PC-3 (cell line): ENCODE results near the gene TGM2. TPM values are rescaled to one million over a fixed set of nuclear protein-coding genes. Genes with fewer than 3 reads are reported as not detected.

Source experiments
- ATAC-seq: fragments of 200-7000 bp; cut with Tn5 transposase; 2 replicates; pipeline ENCODE4 v1.9.1; 2020; ENCODE audit warnings: mild to moderate bottlenecking, moderate library complexity
- BruUV-seq: library from RNA; stranded (reverse); fragments of 400-500 nt; replicated peaks from 2 replicates; lab custom pipeline; 2021; lab: Mats Ljungman, UMichigan
- CTCF ChIA-PET: fragments of 300-600 bp; sonication (Branson Sonifier 250); formaldehyde crosslinking; loops from one replicate; lab custom pipeline; 2022; ENCODE audit warnings: antibody characterized with exemption; lab: Charles Lee
- POLR2A ChIA-PET: fragments of 300-600 bp; sonication (Branson Sonifier 250); formaldehyde crosslinking; loops from one replicate; lab custom pipeline; 2022; ENCODE audit warnings: antibody characterized with exemption; ENCODE audit not compliant: unreplicated experiment; lab: Charles Lee
- DNase-seq: peaks from one replicate; pipeline ENCODE4 v3.0.0-alpha.2; 2015
- H2AFZ ChIP-seq: fragments of 300-600 bp; sonication (generic); 2 replicates; pipeline ENCODE4 v1.6.0; 2016; ENCODE audit warnings: antibody characterized with exemption, low read length
- H3F3A ChIP-seq: fragments of 300-600 bp; sonication (generic); one replicate; pipeline ENCODE4 v1.6.0; 2017; ENCODE audit warnings: antibody characterized with exemption, low read length, control low read depth, mild to moderate bottlenecking; ENCODE audit not compliant: unreplicated experiment
- H3K27ac ChIP-seq: fragments of 300-600 bp; sonication (generic); 2 replicates; pipeline ENCODE4 v1.5.1; 2016; ENCODE audit warnings: mild to moderate bottlenecking, low read length
- H3K27me3 ChIP-seq: fragments of 300-600 bp; sonication (generic); 2 replicates; pipeline ENCODE4 v1.6.1; 2016; ENCODE audit warnings: low read length, mixed read lengths
- H3K36me3 ChIP-seq: fragments of 300-600 bp; sonication (generic); 2 replicates; pipeline ENCODE4 v1.6.1; 2016; ENCODE audit warnings: low read depth, mixed run types, low read length, mixed read lengths
- H3K4me1 ChIP-seq: fragments of 300-600 bp; sonication (generic); 2 replicates; pipeline ENCODE4 v1.5.1; 2016; ENCODE audit warnings: low read length; ENCODE audit not compliant: insufficient read depth
- H3K4me2 ChIP-seq: fragments of 300-600 bp; sonication (generic); 2 replicates; pipeline ENCODE4 v1.6.0; 2016; ENCODE audit warnings: low read length
- H3K4me3 ChIP-seq: fragments of 300-600 bp; sonication (generic); 2 replicates; pipeline ENCODE4 v1.5.1; 2016; ENCODE audit warnings: mild to moderate bottlenecking, low read length, mixed read lengths
- H3K79me2 ChIP-seq: fragments of 300-600 bp; sonication (generic); 2 replicates; pipeline ENCODE4 v1.6.1; 2017; ENCODE audit warnings: low read length, mixed read lengths
- H3K9ac ChIP-seq: fragments of 300-600 bp; sonication (generic); 2 replicates; pipeline ENCODE4 v1.6.0; 2016; ENCODE audit warnings: mild to moderate bottlenecking, low read length
- H3K9me2 ChIP-seq: fragments of 300-600 bp; sonication (generic); replicated peaks from 2 replicates; pipeline ENCODE4 v1.6.1; 2016; ENCODE audit warnings: mixed run types, low read length, mixed read lengths
- H3K9me3 ChIP-seq: fragments of 300-600 bp; sonication (generic); 2 replicates; pipeline ENCODE4 v1.6.1; 2016; ENCODE audit warnings: low read length, mixed read lengths
- H4K20me1 ChIP-seq: fragments of 300-600 bp; sonication (generic); 2 replicates; pipeline ENCODE4 v1.6.1; 2016; ENCODE audit warnings: low read length, mixed read lengths
- EZH2 ChIP-seq: fragments of 300-600 bp; sonication (generic); IDR thresholded peaks from one replicate; pipeline ENCODE4 v1.6.1; 2017; ENCODE audit warnings: antibody characterized with exemption, mild to moderate bottlenecking, low read length; ENCODE audit not compliant: unreplicated experiment
- EZH2phosphoT487 ChIP-seq: fragments of 300-600 bp; sonication (generic); IDR thresholded peaks from 2 replicates; pipeline ENCODE4 v1.6.1; 2018; ENCODE audit warnings: mild to moderate bottlenecking, antibody characterized with exemption, low read length, borderline replicate concordance
- intact Hi-C: fragments of 100-400 bp; cut with micrococcal nuclease; formaldehyde crosslinking; loops from 2 replicates; pipeline ENCODE4 v1.9.0; 2023
- total RNA-seq: library from RNA; depleted of rRNA; stranded (reverse); fragments of >200 nt; gene quantifications from 2 replicates; pipeline ENCODE4 v1.2.3, GENCODE V29; 2014
- TF ChIP-seq, protein P1 (sequence below): fragments of 300-600 bp; sonication (generic); conservative IDR thresholded peaks from 2 replicates; pipeline ENCODE4 v1.5.1; 2017; ENCODE audit warnings: antibody characterized with exemption, low read depth, mild to moderate bottlenecking, low read length

Gene TGM2
- total RNA-seq, 1 experiment from 2014 or later, result 583 TPM

DNA sequence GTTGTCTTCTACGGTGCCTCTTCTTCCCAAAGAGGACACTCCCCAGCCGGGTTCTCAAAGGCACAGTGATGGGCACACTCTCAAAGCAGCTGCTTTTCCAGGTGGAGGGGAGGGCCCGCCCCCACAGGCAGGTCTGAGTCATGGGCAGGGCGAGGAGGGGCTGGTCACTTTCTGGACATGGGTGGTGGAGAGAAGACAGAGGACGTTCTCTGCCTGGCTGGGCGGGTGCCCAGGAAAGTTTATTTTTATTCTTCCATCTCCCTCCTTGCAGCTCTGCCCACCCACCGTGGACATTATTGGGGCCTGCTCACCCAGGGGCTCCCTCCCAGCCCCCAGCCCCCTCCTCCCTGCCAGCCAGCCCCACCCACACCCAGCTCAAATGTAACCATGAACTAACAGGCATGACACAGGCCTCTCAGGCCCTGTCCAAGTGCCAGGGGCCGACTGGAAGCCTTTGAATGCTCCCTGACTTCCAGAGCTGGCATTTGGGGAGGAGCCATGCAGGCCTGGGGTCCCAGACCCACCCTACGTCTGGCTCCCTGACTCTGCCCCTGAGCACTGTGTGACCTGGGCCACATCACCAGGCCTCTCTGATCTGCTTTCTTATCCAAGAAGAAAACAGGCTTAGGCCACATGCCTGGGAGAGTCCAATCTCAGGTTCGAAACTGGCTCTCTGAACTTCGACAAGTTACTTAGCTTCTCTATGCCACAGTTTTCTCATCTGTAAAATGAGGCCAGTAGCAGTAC is 8.0 kb downstream of the TGM2 start:
- no peak overlapping the region for H2AFZ ChIP-seq
- H3K4me3 ChIP-seq, result no peak overlapping the region
- no peaks in the 10 kb centered on the region for H3K9me2 ChIP-seq
- H3K4me1 ChIP-seq, result peaks cover 43% of the 10 kb centered on the region
- H3K4me2 ChIP-seq, result no peak overlapping the region
- ATAC-seq, result no peak
- peaks cover 76% of the 10 kb centered on the region for H3K36me3 ChIP-seq
- ChIA-PET CTCF (no interaction called here), POLR2A (no interaction called here)
- no TSS peak for BruUV-seq
- no peak for DNase-seq
- H3F3A ChIP-seq, result peaks cover 7% of the 10 kb centered on the region
- H3K9ac ChIP-seq, result peak overlapping the region; percentile 7; the same call in 1 of the 2 replicates
- H3K27ac ChIP-seq, result peak overlapping the region; percentile 52
- peaks cover 26% of the 10 kb centered on the region for H3K79me2 ChIP-seq
- H3K9me3 ChIP-seq, result no peaks in the 10 kb centered on the region
- intact Hi-C loops, result loop anchor here (5.0 kb wide), 1 partner anchor 40 kb away; no protein-coding TSS in a partner anchor
- no peaks in the 10 kb centered on the region for H4K20me1 ChIP-seq
- TF ChIP-seq, protein P1, sequence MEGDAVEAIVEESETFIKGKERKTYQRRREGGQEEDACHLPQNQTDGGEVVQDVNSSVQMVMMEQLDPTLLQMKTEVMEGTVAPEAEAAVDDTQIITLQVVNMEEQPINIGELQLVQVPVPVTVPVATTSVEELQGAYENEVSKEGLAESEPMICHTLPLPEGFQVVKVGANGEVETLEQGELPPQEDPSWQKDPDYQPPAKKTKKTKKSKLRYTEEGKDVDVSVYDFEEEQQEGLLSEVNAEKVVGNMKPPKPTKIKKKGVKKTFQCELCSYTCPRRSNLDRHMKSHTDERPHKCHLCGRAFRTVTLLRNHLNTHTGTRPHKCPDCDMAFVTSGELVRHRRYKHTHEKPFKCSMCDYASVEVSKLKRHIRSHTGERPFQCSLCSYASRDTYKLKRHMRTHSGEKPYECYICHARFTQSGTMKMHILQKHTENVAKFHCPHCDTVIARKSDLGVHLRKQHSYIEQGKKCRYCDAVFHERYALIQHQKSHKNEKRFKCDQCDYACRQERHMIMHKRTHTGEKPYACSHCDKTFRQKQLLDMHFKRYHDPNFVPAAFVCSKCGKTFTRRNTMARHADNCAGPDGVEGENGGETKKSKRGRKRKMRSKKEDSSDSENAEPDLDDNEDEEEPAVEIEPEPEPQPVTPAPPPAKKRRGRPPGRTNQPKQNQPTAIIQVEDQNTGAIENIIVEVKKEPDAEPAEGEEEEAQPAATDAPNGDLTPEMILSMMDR, result no peak
- TF ChIP-seq EZH2phosphoT487 (no peak), EZH2 (no peak)
- H3K27me3 ChIP-seq, result no peaks in the 10 kb centered on the region

DNA sequence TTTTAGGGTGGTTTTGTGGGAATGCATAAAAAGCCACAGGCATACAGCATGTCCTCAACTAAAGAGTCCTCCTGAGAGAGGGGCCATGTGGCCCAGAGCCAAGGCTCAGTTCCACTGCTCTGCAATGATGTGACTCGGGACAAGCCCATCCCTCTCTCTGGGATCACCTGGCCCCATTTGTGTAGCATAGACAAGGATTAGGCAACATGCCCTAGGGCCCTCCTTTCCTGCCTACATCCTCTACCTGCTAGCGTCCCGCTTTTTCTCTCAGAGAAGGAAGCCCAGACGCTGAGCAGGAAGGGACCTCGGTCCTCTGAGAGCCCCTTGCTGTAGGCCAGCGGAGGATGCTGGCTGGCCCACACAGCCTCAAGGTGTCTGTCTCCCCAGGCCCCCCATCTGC is 8.8 kb downstream of the TGM2 start:
- Histone ChIP-seq H3K36me3 (peaks cover 81% of the 10 kb centered on the region), H3K27ac (peak overlapping the region; percentile 52), H3K9ac (no peak overlapping the region), H3K27me3 (no peaks in the 10 kb centered on the region), H3F3A (peaks cover 7% of the 10 kb centered on the region), H3K9me2 (no peaks in the 10 kb centered on the region), H4K20me1 (no peaks in the 10 kb centered on the region), H3K79me2 (peaks cover 30% of the 10 kb centered on the region), H3K4me2 (no peak overlapping the region), H3K4me1 (peaks cover 51% of the 10 kb centered on the region), H2AFZ (no peak overlapping the region), H3K9me3 (no peaks in the 10 kb centered on the region), H3K4me3 (no peak overlapping the region)
- TF ChIP-seq, protein P1, result no peak
- TF ChIP-seq EZH2phosphoT487, result no peak
- no peak for TF ChIP-seq EZH2
- DNase-seq (no peak), ATAC-seq (no peak)
- CTCF ChIA-PET, result no interaction called here
- no TSS peak for BruUV-seq
- POLR2A ChIA-PET, result no interaction called here
- intact Hi-C loops, result loop anchor here (5.0 kb wide), 1 partner anchor 39 kb away; no protein-coding TSS in a partner anchor

DNA sequence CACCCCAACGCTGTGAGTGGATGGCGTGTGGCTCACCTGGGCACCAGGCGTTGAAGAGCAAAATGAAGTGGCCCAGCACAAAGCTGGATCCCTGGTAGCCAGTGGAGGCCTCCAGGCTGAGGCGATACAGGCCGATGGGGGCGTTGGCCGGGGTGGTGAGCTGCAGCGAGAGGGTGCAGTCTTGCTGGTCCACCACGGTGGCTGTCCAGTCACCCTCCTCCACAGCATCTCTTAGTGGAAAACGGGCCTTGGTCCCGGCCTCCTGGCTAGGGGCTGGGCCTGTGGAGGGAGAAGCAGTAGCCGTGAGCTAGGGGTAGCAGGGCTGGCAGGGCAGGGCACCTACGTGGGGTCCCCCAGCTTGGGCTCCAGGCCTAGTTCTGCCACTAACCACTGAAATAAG is 9.3 kb downstream of the TGM2 start:
- Histone ChIP-seq H3K4me2 (no peak overlapping the region), H2AFZ (no peak overlapping the region), H3K79me2 (peaks cover 28% of the 10 kb centered on the region), H3K36me3 (peaks cover 82% of the 10 kb centered on the region), H3K27me3 (no peaks in the 10 kb centered on the region), H3K9me3 (no peaks in the 10 kb centered on the region), H3K9me2 (no peaks in the 10 kb centered on the region), H3F3A (peaks cover 10% of the 10 kb centered on the region), H3K9ac (no peak overlapping the region), H3K4me3 (no peak overlapping the region), H3K27ac (no peak overlapping the region; the same call in 1 of the 2 replicates), H3K4me1 (peaks cover 53% of the 10 kb centered on the region), H4K20me1 (no peaks in the 10 kb centered on the region)
- ChIA-PET CTCF (no interaction called here), POLR2A (no interaction called here)
- TF ChIP-seq EZH2phosphoT487 (no peak), EZH2 (no peak)
- TF ChIP-seq, protein P1, result no peak
- BruUV-seq, result no TSS peak
- no peak for DNase-seq
- no peak for ATAC-seq
- intact Hi-C loops, result loop anchor here (5.0 kb wide), 1 partner anchor 39 kb away; no protein-coding TSS in a partner anchor
